H9 (cell line): ENCODE measurements around the gene FRMD4B. TPM values are rescaled to one million over a fixed set of nuclear protein-coding genes. Genes with fewer than 3 reads are reported as not detected.

Source experiments
- DNase-seq: peaks from one replicate; pipeline ENCODE4 v3.0.0-alpha.2; 2017
- H2AFZ ChIP-seq: one replicate; pipeline ENCODE4 v1.6.1; 2013; ENCODE audit warnings: mild to moderate bottlenecking, low read length, control low read depth, moderate library complexity
- H2AK5ac ChIP-seq: 2 replicates; pipeline ENCODE4 v1.6.1; 2013; ENCODE audit warnings: low read length, control low read depth, mixed read lengths; ENCODE audit not compliant: insufficient read length
- H2BK120ac ChIP-seq: one replicate; pipeline ENCODE4 v1.6.1; 2013; ENCODE audit warnings: low read depth, mild to moderate bottlenecking, low read length, control low read depth, inconsistent platforms; ENCODE audit not compliant: poor library complexity, severe bottlenecking
- H2BK12ac ChIP-seq: 2 replicates; pipeline ENCODE4 v1.6.1; 2013; ENCODE audit warnings: low read length, control low read depth, mixed read lengths, low read depth; ENCODE audit not compliant: insufficient read length
- H2BK15ac ChIP-seq: 2 replicates; pipeline ENCODE4 v1.6.1; 2013; ENCODE audit warnings: low read depth, low read length, control low read depth
- H2BK20ac ChIP-seq: one replicate; pipeline ENCODE4 v1.6.1; 2013; ENCODE audit warnings: low read depth, mild to moderate bottlenecking, low read length, control low read depth, inconsistent platforms; ENCODE audit not compliant: poor library complexity, severe bottlenecking
- H2BK5ac ChIP-seq: 2 replicates; pipeline ENCODE4 v1.6.1; 2013; ENCODE audit warnings: low read length, control low read depth, mixed read lengths; ENCODE audit not compliant: insufficient read length
- H3K14ac ChIP-seq: 2 replicates; pipeline ENCODE4 v1.6.1; 2013; ENCODE audit warnings: low read length, control low read depth; ENCODE audit not compliant: insufficient read depth
- H3K18ac ChIP-seq: 2 replicates; pipeline ENCODE4 v1.6.1; 2013; ENCODE audit warnings: low read depth, mild to moderate bottlenecking, mixed read lengths, low read length, control low read depth; ENCODE audit not compliant: insufficient read length
- H3K23ac ChIP-seq: 2 replicates; pipeline ENCODE4 v1.6.1; 2013; ENCODE audit warnings: low read length, control low read depth, mixed read lengths, low read depth; ENCODE audit not compliant: insufficient read length
- H3K23me2 ChIP-seq: 2 replicates; pipeline ENCODE4 v1.6.1; 2013; ENCODE audit warnings: low read depth, mild to moderate bottlenecking, mixed read lengths, low read length, control low read depth; ENCODE audit not compliant: insufficient read length, poor library complexity, severe bottlenecking
- H3K27ac ChIP-seq: 2 replicates; pipeline ENCODE4 v1.5.1; 2013; ENCODE audit warnings: low read length, control low read depth, mixed read lengths, low read depth; ENCODE audit not compliant: insufficient read length
- H3K27me3 ChIP-seq: 2 replicates; pipeline ENCODE4 v1.6.1; 2013; ENCODE audit warnings: low read length, control low read depth, inconsistent platforms; ENCODE audit not compliant: insufficient read depth
- H3K4ac ChIP-seq: 2 replicates; pipeline ENCODE4 v1.6.1; 2013; ENCODE audit warnings: low read depth, mild to moderate bottlenecking, control low read depth, inconsistent platforms, low read length, moderate library complexity
- H3K4me1 ChIP-seq: 2 replicates; pipeline ENCODE4 v1.6.1; 2013; ENCODE audit warnings: low read length, control low read depth, inconsistent platforms; ENCODE audit not compliant: insufficient read depth
- H3K4me2 ChIP-seq: 2 replicates; pipeline ENCODE4 v1.6.1; 2013; ENCODE audit warnings: low read length, control low read depth, mixed read lengths; ENCODE audit not compliant: insufficient read length, insufficient read depth
- H3K56ac ChIP-seq: 2 replicates; pipeline ENCODE4 v1.6.1; 2013; ENCODE audit warnings: low read depth, mild to moderate bottlenecking, mixed read lengths, low read length, control low read depth; ENCODE audit not compliant: insufficient read length
- H3K79me1 ChIP-seq: 2 replicates; pipeline ENCODE4 v1.6.1; 2013; ENCODE audit warnings: low read depth, mild to moderate bottlenecking, moderate library complexity, low read length, control low read depth, inconsistent platforms; ENCODE audit not compliant: insufficient read depth, poor library complexity, severe bottlenecking
- H3K79me2 ChIP-seq: 2 replicates; pipeline ENCODE4 v1.6.1; 2013; ENCODE audit warnings: low read length, control low read depth, inconsistent platforms; ENCODE audit not compliant: insufficient read depth
- H3K9ac ChIP-seq: 2 replicates; pipeline ENCODE4 v1.6.1; 2013; ENCODE audit warnings: low read length, control low read depth, mixed read lengths; ENCODE audit not compliant: insufficient read length; ENCODE audit errors: extremely low read depth
- H3K9me3 ChIP-seq: one replicate; pipeline ENCODE4 v1.6.1; 2013; ENCODE audit warnings: low read depth, low read length, inconsistent platforms; ENCODE audit not compliant: control insufficient read depth
- H3T11ph ChIP-seq: one replicate; pipeline ENCODE4 v1.6.1; 2013; ENCODE audit warnings: mild to moderate bottlenecking, low read length, control low read depth, inconsistent platforms
- H4K20me1 ChIP-seq: one replicate; pipeline ENCODE4 v1.6.1; 2013; ENCODE audit not compliant: control insufficient read depth, insufficient read length, insufficient read depth
- H4K5ac ChIP-seq: 2 replicates; pipeline ENCODE4 v1.6.1; 2013; ENCODE audit warnings: low read depth, mild to moderate bottlenecking, mixed read lengths, low read length, control low read depth; ENCODE audit not compliant: insufficient read length
- H4K8ac ChIP-seq: replicated peaks from 2 replicates; pipeline ENCODE4 v1.6.1; 2013; ENCODE audit warnings: low read length, control low read depth, mixed read lengths, low read depth; ENCODE audit not compliant: insufficient read length
- H4K91ac ChIP-seq: 2 replicates; pipeline ENCODE4 v1.6.1; 2013; ENCODE audit warnings: low read depth, mild to moderate bottlenecking, moderate library complexity, mixed read lengths, low read length, control low read depth; ENCODE audit not compliant: insufficient read length
- H3K27ac Mint-ChIP-seq, 3 experiments: 2 replicates in 2 of 3; 3 replicates in 1 of 3; pipeline ENCODE4 v1.8.0; 2020 to 2021; ENCODE audit warnings: mixed read lengths in 3 of 3, mild to moderate bottlenecking in 1 of 3, moderate library complexity in 1 of 3
- H3K27me3 Mint-ChIP-seq: 2 replicates; pipeline ENCODE4 v1.8.0; 2021; ENCODE audit warnings: low read depth, mild to moderate bottlenecking, moderate library complexity, mixed read lengths
- H3K36me3 Mint-ChIP-seq, 3 experiments: 2 replicates in 2 of 3; 3 replicates in 1 of 3; pipeline ENCODE4 v1.8.0; 2020 to 2021; ENCODE audit warnings: low read depth in 3 of 3, mixed read lengths in 3 of 3; ENCODE audit not compliant: insufficient read depth in 1 of 3
- H3K4me1 Mint-ChIP-seq, 2 experiments: 2 replicates each; pipeline ENCODE4 v1.8.0; 2020; ENCODE audit warnings: mixed read lengths in 2 of 2
- H3K4me3 Mint-ChIP-seq, 2 experiments: 2 replicates in 1 of 2; 3 replicates in 1 of 2; pipeline ENCODE4 v1.8.0; 2020 to 2021; ENCODE audit warnings: mild to moderate bottlenecking in 2 of 2, mixed read lengths in 2 of 2, moderate library complexity in 1 of 2
- H3K9me3 Mint-ChIP-seq, 2 experiments: 2 replicates in 1 of 2; 3 replicates in 1 of 2; pipeline ENCODE4 v1.8.0; 2020; ENCODE audit warnings: mild to moderate bottlenecking in 2 of 2, mixed read lengths in 2 of 2, moderate library complexity in 1 of 2
- WGBS: extraction: QIAGEN DNeasy Blood & Tissue Kit; methylation state at CpG from one replicate; pipeline ENCODE4 v1.1.7; 2013; ENCODE audit warnings: missing lambda C conversion rate, low lambda C conversion rate, mixed read lengths; ENCODE audit not compliant: insufficient read length; ENCODE audit errors: extremely low coverage; 5-methylcytosine and 5-hydroxymethylcytosine counted together
- total RNA-seq: library from RNA; stranded (reverse); gene quantifications from 2 replicates; pipeline ENCODE4 v1.2.1, GENCODE V29; 2021
- TF ChIP-seq, protein P1 (sequence below): fragments of 200-600 bp; sonication (generic); conservative IDR thresholded peaks from 3 replicates; pipeline ENCODE4 v1.8.0; 2021; ENCODE audit warnings: antibody characterized with exemption, mild to moderate bottlenecking

FRMD4B gene
- total RNA-seq, 1 experiment from 2014 or later, result 3.4 TPM

DNA sequence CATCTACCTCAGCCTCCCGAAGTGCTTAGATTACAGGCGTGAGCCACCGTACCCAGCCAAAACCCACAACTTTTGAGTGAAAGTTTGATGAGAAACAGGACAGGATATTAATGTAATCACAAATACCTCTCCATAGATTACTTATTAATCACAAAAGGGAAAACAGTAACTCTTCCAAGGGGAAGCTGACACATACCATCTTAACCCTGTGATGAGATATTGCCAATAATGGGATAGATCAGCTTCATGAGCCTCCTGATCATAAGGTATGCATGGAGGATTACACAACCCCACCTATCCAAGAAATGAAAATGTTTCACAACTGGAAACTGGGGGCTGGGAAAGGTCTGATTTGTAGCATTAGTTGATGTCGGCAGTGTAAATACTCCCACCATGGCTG lies 131.5 kb downstream of the FRMD4B start:
- H3K79me1 ChIP-seq, result no peaks in the 10 kb centered on the region
- H2BK12ac ChIP-seq, result no peak overlapping the region
- H3T11ph ChIP-seq, result no peak overlapping the region
- no peak overlapping the region for H3K23ac ChIP-seq
- no peaks in the 10 kb centered on the region for H3K9me3 ChIP-seq
- H3K27ac ChIP-seq, result no peak overlapping the region
- no peak overlapping the region for H3K18ac ChIP-seq
- H3K4me1 Mint-ChIP-seq, result peaks cover 18 to 33% of the 10 kb centered on the region in 2 experiments
- H3K27me3 ChIP-seq, result no peaks in the 10 kb centered on the region; the same call in 1 of the 2 replicates
- H2BK15ac ChIP-seq, result no peak overlapping the region
- no peak overlapping the region for H2BK120ac ChIP-seq
- H2AFZ ChIP-seq, result no peak overlapping the region
- H2AK5ac ChIP-seq, result no peak overlapping the region
- WGBS, result no CpG with 5 or more reads among the region's 4 CpGs
- TF ChIP-seq, protein P1, sequence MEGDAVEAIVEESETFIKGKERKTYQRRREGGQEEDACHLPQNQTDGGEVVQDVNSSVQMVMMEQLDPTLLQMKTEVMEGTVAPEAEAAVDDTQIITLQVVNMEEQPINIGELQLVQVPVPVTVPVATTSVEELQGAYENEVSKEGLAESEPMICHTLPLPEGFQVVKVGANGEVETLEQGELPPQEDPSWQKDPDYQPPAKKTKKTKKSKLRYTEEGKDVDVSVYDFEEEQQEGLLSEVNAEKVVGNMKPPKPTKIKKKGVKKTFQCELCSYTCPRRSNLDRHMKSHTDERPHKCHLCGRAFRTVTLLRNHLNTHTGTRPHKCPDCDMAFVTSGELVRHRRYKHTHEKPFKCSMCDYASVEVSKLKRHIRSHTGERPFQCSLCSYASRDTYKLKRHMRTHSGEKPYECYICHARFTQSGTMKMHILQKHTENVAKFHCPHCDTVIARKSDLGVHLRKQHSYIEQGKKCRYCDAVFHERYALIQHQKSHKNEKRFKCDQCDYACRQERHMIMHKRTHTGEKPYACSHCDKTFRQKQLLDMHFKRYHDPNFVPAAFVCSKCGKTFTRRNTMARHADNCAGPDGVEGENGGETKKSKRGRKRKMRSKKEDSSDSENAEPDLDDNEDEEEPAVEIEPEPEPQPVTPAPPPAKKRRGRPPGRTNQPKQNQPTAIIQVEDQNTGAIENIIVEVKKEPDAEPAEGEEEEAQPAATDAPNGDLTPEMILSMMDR, result no peak
- H4K20me1 ChIP-seq, result no peaks in the 10 kb centered on the region
- no peak for DNase-seq
- no peak overlapping the region for H4K91ac ChIP-seq
- no peak overlapping the region for H3K56ac ChIP-seq
- no peak overlapping the region for H3K4ac ChIP-seq
- peaks cover 50% of the 10 kb centered on the region for H3K27me3 Mint-ChIP-seq
- no peak overlapping the region for H3K4me2 ChIP-seq
- no peak overlapping the region for H2BK5ac ChIP-seq
- H2BK20ac ChIP-seq, result no peak overlapping the region
- H3K4me1 ChIP-seq, result no peaks in the 10 kb centered on the region
- no peak overlapping the region for H3K27ac Mint-ChIP-seq
- H3K4me3 Mint-ChIP-seq, result no peak overlapping the region
- H3K23me2 ChIP-seq, result no peaks in the 10 kb centered on the region
- H4K8ac ChIP-seq, result no peak overlapping the region
- no peak overlapping the region for H3K9ac ChIP-seq
- H4K5ac ChIP-seq, result no peak overlapping the region
- no peaks in the 10 kb centered on the region for H3K36me3 Mint-ChIP-seq
- no peaks in the 10 kb centered on the region for H3K79me2 ChIP-seq
- no peaks in the 10 kb centered on the region; a peak in 1 of 5 replicates for H3K9me3 Mint-ChIP-seq
- no peak overlapping the region for H3K14ac ChIP-seq
